Upper lobe of left lung (tissue), 4 donors: ENCODE results near the gene DCAF8.

Experiments used
- EP300 ChIP-seq, 4 donors: sonication (generic); formaldehyde crosslinking; IDR thresholded peaks; one replicate each; pipeline ENCODE4 v1.5.1; 2017; ENCODE audit warnings: antibody characterized with exemption in 4 of 4, control low read depth in 2 of 4
- POLR2A ChIP-seq, 4 donors: fragments of 450-650 bp; IDR thresholded peaks; one replicate each; pipeline ENCODE4 v1.5.1; 2016 to 2017; ENCODE audit warnings: antibody characterized with exemption in 4 of 4, mild to moderate bottlenecking in 2 of 4
- POLR2AphosphoS5 ChIP-seq, 2 donors: sonication (generic); formaldehyde crosslinking; IDR thresholded peaks; one replicate each; pipeline ENCODE4 v1.5.1; 2017; ENCODE audit warnings: antibody characterized with exemption in 2 of 2
- TF ChIP-seq, protein P1 (sequence below), 6 experiments: fragments of 450-650 bp in 4 of 6; fragments of 200-600 bp in 2 of 6; sonication (generic) in 2 of 6; IDR thresholded peaks; one replicate each; pipeline ENCODE4 v1.5.1; 2016 to 2019; ENCODE audit warnings: antibody characterized with exemption in 6 of 6

DNA sequence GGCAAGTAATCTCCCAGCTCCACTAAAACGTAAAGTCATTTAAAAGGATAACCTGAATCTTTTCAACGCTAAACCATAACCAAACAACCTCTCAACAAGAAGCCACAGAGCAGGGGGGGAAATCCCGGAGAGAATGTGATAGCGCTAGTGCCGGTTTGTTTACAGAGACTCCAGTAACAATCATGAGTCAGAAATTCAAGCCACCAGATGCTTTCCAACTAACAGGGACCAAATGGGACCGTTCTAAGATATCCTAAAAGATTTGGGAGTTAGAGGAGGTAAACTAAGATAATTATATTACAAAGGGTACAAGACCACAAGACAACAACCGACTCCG, 825 bp downstream of the DCAF8 start:
- TF ChIP-seq, protein P1, sequence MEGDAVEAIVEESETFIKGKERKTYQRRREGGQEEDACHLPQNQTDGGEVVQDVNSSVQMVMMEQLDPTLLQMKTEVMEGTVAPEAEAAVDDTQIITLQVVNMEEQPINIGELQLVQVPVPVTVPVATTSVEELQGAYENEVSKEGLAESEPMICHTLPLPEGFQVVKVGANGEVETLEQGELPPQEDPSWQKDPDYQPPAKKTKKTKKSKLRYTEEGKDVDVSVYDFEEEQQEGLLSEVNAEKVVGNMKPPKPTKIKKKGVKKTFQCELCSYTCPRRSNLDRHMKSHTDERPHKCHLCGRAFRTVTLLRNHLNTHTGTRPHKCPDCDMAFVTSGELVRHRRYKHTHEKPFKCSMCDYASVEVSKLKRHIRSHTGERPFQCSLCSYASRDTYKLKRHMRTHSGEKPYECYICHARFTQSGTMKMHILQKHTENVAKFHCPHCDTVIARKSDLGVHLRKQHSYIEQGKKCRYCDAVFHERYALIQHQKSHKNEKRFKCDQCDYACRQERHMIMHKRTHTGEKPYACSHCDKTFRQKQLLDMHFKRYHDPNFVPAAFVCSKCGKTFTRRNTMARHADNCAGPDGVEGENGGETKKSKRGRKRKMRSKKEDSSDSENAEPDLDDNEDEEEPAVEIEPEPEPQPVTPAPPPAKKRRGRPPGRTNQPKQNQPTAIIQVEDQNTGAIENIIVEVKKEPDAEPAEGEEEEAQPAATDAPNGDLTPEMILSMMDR (IDR thresholded peaks at IDR 0.05), result no peak
- TF ChIP-seq POLR2A (IDR thresholded peaks at IDR 0.05), result no peak
- peak in 1 of 2 donors; percentile 10 for TF ChIP-seq POLR2AphosphoS5 (IDR thresholded peaks at IDR 0.05)
- TF ChIP-seq EP300 (IDR thresholded peaks at IDR 0.05), result no peak
